NCI-H2171 treated with DMSO at 0.1 percent for 48 hours (cell line): ENCODE results near the gene RNF133.

Experiments used
- DNase-seq: peaks from one replicate; lab custom pipeline; 2025; lab: John Stamatoyannopoulos, UW

RNF133 gene

DNA sequence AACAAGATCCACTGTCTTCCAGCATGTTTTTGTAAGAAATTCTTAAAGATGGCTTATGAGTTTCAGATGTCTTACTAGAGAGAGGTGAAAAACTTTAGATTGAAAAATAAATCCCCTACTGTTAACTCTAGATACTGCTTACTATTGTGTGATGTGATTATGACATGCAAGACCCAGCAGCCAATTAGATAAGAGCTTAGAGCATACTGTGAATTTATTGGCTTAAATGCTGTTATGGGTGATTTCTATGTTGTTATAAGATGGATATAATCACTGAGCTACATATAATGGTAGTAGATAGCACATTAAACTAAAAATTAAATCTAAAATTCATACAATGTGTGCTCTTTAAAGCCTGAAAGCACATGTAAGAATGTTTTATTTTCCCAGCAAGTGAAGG lies at the start of gene RNF133:
TSS of gene RNF133 (minus strand) at position 101 of the 400 bp plus-strand sequence. CDS start 199 bp downstream, outside the sequence.
- no peak for DNase-seq

- DNase-seq, result peak; percentile 79
Observed at GRCh38 chr7:122748195-122748594, 49.3 kb upstream of the RNF133 start.

DNA sequence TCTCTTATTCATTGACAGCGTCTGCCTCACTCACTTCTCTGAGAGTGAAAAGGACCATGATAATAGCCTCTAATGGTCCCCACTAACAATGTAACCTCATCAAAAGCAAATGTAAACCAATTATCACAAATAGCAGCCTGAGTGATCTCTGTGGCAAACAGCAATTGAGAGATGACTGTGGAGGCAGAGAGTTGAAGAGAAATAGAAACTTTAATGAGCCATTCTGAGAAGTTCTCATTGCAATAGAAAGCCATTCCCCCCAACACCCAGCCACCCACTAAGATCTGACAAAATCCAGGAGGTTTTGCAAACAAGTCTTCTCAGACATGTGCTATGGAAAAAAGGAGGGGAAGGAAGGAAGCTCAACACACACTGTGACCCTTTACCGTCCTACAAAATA lies 48.0 kb upstream of the RNF133 start:
- no peak for DNase-seq

- DNase-seq, result no peak
Observed at GRCh38 chr7:122743211-122743610, 44.3 kb upstream of the RNF133 start.

- no peak for DNase-seq
Observed at GRCh38 chr7:122738947-122739346, 40.0 kb upstream of the RNF133 start.

- peak; percentile 23 for DNase-seq
Observed at GRCh38 chr7:122736183-122736582, 37.3 kb upstream of the RNF133 start.

DNA sequence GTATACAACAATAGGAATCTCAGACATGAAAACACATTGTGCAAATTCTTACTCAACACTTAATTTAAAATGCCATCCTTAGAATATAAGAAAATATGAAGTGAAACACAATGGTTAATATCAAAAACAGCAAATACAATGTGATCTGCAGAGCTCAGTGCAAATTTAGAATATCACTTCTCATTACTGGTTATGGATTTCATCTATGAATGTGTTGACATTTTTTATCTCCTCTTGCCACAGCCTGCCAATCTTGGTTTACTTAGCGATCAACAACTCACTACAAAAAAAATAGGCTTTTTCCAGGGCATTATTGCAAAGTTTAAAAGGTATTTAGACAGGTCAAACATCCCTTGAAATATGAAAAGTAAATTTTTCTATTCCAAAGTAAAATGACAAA lies 28.8 kb upstream of the RNF133 start:
- DNase-seq, result no peak

GRCh38 chr7:122727354-122727753 lies 28.4 kb upstream of the RNF133 start:
- DNase-seq, result no peak

- DNase-seq, result no peak
Observed at GRCh38 chr7:122726881-122727280, 28.0 kb upstream of the RNF133 start.

DNA sequence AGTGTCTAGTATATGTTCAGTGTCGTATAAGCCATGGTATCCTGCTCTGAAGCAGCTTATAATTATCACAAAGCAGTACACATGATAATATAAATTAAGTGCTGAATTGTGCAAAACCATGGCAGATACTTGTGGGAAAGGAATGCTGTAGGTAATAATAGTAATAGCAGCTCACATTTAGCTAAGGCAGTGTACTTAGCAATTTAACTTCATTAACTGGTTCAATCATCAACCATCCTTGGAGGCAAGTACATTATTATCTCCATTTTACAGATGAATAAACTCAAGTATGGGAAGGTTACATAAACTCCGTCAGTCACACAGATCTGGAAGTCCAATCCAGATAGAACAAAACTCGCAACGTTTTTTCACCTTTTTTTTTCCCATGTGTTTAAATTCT lies 25.4 kb upstream of the RNF133 start:
- no peak for DNase-seq

DNA sequence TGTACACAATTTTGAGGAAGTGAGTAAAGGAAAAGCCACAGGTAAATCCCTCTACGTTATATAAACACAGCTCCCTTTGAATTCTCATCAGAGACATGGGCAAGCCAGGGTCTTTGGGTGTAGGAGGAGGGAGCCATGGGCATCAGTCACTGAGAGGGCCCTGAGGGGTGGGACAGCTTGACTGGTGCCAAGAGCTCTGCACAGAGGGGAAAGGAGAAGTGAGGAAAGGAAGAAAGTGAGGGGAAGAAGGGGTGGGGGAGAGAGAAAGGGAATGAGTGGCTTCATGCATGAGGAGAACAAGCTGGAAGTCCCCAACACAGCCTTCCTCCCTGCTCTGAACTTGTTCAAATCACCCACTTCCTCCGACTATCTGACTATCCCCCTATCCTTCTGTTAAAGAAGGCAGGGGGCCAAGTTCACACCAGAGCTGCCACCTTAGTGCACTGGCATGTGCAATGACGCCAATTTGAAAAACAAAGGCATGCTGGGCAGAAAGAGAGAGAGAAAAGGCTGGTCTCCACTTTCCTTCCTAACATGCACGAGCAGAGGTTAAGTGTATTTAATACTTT lies 20.2 kb upstream of the RNF133 start:
- DNase-seq, result no peak

DNA sequence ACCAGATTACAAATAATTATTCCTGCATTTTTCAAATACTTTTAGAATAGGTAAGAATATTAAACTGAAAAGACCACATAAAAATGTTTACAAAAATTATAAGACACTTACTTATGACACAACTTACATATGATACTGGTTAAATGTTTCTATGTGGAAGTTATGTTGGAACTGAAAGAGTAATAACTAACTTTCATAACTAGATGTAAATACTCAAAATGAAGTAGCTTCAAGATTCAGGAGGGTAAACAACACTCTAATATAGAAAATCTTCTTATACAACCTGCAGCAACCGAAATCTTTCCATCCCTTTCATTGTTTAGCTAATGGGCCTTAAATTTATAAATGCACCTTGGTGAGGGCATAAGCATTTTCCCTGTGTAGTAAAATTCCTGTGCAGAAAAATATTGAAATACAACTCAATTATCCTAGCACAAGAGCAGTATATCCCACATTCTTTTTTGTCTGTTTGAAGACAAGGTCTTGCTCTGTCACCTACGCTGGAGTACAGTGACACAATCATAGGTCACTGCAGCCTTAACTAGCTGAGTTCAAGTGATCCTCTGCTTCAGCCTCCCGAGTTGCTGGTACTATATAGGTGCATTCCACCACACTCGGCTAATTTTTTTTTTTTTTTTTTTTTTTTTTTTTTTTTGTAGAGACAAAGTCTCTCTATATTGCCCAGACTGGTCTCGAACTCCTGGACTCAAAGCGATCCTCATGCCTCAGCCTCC lies 18.6 kb upstream of the RNF133 start:
- no peak for DNase-seq

DNA sequence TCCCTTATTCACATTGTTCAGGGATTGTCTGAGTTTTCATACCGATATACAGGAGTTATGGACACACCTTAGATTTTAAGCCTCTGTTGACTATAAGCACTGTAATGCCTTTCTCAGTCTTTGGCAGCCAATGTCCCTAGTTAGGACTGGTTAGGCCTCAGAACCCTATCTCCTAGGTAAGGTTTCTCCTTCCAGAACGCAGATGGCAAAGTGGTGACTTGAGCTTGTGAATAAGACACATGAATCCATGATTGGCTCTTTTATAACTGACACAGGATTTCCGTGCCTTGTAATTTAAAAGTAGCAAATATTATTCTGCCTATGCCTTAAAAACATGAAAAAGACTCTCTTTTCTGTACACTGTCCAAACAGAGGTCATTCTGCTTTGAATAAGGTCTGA lies 16.3 kb upstream of the RNF133 start:
- DNase-seq, result no peak

- DNase-seq, result no peak
Observed at GRCh38 chr7:122710916-122711315, 12.0 kb upstream of the RNF133 start.

DNA sequence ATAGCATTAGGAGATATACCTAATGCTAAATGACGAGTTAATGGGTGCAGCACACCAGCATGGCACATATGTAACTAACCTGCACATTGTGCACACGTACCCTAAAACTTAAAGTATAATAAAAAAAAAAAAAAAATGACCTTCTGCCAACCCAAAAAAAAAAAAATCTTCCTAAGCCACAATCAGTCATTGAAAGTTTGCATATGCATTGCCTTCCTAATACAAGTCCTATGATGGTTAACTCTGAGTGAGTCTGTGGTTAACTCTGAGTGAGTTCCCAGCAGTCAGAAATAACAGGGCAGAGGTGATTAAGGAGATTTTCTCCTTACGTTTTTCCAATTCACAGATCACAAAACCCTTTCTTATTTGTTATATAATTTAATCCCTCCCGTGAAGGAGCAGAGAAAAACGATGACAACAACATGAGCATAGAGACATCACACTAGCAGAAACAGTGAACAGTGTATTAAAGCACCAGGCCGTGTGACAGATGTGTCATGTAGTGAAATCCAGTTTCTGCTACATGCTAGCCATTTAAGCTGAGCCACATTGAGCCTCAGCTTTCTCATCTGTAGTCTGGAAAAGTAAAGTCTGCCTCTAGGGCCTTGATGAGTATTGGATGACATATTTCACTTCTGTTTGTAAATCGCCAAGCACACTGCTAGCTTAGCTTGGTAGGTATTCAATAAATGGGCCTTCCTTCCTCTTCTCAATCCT lies 11.2 kb upstream of the RNF133 start:
- DNase-seq, result no peak

GRCh38 chr7:122706836-122707235 lies 7.9 kb upstream of the RNF133 start:
- no peak for DNase-seq

DNA sequence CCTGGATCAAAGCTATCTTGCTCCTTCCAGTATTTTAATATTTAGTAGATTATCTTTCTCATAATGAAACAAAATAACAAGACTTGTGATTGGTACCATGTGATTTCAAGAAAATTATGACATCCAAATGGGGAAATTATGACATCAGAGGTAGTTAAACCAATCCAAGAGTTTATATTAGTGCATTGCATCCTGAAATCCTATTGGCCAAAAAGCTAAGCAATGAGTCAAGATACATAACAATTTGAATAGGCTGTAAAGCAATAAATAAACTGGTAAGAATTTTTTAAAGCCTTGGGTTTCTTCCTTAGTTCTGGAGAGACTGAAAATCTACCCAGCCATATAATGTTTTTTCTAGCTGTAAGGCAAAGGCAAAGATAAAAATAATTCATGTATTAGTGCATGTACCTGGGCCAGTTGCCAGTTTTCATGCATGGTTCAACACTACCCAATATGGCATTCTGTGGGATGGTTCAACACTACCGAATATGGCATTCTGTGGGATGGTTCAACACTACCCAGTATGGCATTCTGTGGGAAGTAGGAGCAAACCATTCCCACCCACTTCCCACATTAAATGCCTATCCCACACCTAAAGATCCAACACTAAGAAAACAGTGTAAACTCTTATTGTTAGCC lies 4.1 kb upstream of the RNF133 start, which contains the start of gene RNF148:
TSS of gene RNF148 (minus strand) at position 51 of the 639 bp plus-strand sequence. CDS start 172 bp downstream, outside the sequence.
- DNase-seq, result no peak

GRCh38 chr7:122695816-122696215 lies 3.1 kb downstream of the RNF133 start:
- no peak for DNase-seq

GRCh38 chr7:122694697-122695096 lies 4.2 kb downstream of the RNF133 start:
- DNase-seq, result peak; percentile 35

GRCh38 chr7:122692769-122693309 lies 6.1 kb downstream of the RNF133 start:
- no peak for DNase-seq

- no peak for DNase-seq
Observed at GRCh38 chr7:122691569-122692235, 7.2 kb downstream of the RNF133 start.
